HG02885 (cell line): ENCODE data around the gene APLP1.
A peak's percentile ranks its signal among the peaks of the same experiment; 100 is the strongest.
"Not testable (repeated sequence)": the region's sequence is repeated elsewhere in the genome, so short reads cannot be mapped to it uniquely, and the experiment has no call there.

Experiments
- ATAC-seq: cut with Tn5 transposase; IDR thresholded peaks from one replicate; pipeline ENCODE4 v1.9.1; 2021; ENCODE audit warnings: mild to moderate bottlenecking; ENCODE audit not compliant: unreplicated experiment, poor library complexity

Gene APLP1

DNA sequence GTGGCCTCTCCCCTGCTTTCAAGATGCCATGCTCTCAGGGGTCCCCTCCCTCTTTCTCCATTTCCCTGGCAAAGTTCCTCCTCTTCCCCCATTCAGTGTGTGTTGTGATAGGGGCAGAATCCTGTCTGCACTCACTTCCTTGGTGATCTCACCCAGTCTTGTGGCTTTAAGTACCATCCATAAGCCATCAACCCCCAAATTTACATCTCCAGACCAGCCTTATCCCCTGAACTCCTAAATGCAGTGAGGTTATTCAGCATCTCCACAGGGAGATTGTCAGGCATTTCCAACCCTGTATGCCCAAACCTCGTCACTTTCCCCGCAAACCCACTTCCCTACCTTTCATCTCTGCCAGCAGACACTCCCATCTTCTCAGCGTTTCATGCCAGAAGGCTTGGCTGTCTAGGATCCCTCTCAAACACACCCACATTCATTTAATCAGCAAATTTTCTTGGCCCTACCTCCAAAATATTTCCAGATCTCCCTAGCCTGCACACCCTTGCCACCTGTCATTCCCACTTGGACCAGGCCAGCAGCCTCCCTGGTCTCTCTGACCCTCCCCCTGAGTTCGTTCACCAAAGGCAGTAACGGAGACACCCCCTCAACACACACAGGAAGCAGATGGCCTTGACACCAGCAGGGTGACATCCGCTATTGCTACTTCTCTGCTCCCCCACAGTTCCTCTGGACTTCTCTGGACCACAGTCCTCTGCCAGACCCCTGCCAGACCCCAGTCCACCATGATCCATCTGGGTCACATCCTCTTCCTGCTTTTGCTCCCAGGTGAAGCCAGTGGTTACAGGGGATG lies 33.7 kb downstream of the APLP1 start, which contains the start of gene HCST:
Gene HCST (plus strand): TSS at position 676 of the 808 bp plus-strand sequence. CDS start 65 bp downstream, at position 741.
- ATAC-seq, result no peak

DNA sequence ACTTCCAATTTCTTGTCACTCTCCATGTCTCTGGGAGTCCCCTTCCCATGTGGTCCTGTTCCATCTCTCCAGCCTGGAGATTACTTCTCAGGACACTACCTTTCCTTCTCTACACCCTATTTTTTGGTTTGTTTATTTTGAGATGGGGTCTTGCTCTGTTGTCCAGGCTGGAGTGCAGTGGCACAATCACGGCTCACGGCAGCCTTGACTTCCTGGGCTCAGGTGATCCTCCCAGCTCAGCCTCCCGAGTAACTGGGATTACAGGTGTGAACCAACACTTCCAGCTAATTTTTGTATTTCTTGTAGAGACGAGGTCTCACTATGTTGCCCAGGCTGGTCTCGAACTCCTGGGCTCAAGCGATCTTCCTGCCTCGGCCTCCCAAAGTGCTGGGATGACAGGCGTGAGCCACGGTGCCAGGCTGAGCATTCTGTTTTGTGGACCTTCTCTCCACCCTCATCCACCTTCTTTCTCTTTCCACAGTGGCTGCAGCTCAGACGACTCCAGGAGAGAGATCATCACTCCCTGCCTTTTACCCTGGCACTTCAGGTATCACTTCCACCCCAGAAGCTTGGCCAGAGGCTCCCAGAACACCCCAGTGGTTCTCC lies 34.6 kb downstream of the APLP1 start:
- ATAC-seq, result no peak

DNA sequence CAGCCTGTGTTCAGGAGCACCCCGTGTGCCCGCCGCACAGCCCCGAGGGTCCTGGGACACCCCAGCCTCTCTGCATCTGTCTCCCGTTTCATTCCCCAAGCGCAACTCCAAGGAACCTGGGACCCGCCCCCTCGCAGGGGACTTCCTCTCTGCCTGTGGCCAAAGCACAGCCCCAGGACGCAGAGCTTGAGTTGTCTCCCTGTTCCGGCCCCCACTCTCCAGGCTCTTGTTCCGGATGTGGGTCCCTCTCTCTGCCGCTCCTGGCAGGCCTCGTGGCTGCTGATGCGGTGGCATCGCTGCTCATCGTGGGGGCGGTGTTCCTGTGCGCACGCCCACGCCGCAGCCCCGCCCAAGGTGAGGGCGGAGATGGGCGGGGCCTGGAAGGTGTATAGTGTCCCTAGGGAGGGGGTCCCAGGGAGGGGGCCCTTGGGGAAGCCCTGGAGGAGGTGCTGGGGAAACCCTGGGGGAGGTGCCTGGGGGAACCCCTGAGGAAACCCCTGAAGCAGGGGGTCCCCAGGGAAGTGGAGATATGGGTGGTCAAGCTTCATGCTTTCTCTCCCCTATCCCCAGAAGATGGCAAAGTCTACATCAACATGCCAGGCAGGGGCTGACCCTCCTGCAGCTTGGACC lies 35.3 kb downstream of the APLP1 start:
- ATAC-seq, result peak; percentile 44

DNA sequence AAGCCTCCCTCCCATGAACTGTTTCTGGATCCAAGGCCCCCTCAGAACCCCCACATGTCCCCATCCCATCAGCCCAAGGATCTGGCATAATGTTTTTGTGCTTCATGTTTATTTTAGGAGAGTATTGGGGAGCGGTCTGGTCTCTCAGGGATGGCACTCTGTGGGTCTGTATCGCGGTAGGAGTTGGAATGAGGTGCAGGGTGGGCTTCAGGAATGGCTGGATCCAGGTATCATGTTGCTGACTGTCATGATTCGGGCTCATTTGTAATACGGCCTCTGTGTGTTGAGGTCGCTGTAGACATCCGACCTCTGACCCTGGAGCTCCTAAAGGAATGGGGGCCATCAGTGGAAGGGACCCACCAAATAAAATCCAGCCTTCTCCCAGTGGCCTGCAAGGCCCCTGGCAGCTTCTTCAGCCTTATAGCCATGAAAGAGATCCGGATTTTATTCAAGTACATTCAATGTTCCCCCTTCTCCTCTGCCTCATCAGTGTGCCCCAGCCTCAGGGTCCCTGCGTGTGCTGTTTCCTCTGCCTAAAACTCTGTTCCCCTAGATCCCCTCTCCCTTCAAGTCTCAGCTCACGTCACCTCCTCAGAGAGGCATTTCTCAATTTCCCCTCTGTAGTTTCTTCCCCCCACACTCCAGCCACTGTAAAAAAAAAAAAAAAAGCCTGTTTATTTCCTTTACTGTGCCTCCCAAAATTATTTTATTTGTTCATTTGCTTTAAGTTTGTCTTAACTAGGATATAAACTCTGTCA lies 36.1 kb downstream of the APLP1 start:
- ATAC-seq, result no peak

DNA sequence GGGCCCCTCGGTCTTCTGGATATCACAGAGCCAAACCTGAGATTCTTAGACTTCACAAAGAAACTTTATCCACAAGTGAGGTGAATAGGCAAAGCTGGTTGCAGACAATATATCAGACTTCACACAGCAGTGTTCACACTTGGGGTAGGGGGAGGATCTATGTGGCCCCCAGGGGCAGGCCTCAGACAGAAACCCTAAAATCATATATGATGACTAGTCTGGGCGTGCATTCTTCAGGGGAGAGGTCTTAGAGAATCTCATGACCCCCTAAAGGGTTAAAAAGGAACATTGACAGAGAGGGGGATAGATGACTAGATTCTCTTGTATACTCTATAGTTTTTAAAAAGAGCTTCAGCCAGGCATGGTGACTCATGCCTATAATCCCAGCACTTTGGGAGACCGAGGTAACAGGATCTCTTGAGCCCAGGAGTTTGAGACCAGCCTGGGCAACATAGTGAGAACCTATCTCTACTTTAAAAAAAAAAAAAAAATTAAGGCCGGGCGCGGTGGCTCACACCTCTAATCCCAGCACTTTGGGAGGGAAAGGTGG lies 36.9 kb downstream of the APLP1 start:
- ATAC-seq, result no peak

DNA sequence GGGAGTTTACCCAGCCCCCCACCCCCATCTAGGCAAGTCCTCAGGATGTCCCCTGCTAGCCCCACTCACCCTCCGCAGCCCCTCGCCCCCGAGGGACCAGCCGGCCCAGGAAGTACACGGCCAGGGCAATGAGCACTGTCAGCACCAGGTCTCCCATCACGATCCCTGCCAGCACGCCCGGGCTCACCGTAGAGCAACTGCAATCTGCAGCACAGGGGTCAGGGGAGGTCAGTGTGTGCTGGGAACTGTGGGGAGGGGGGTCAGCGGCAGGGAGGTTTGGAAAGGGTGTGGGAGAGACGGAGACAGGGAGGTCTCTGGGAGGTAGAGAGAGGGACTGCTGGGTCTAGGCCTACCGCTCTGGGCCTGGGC lies 39.0 kb downstream of the APLP1 start:
- ATAC-seq, result no peak

DNA sequence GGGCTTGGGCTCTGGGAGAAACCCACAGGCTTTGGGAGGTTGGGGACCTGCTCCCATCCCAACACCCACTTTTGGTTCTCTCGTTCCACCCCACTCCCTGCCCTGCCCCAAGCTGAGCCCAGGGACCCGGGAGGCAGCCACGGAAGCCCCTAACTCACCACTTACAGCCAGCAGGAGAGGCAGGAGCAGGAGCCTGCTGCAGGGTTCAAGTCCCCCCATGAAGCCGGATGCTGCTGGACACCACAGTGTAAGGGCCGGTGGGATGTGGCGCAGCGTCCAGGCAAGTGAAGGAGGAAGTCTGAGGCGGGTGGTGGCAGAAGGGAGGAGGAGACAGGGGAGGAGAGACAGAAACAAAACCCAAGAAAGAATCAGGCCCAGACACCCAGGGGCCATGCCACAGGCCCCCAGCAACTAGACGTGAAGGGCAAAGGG lies 39.7 kb downstream of the APLP1 start, which contains the start of gene TYROBP:
Gene TYROBP (minus strand): TSS at position 286 of the 432 bp plus-strand sequence. CDS start 67 bp downstream, at position 219.
- ATAC-seq, result no peak

DNA sequence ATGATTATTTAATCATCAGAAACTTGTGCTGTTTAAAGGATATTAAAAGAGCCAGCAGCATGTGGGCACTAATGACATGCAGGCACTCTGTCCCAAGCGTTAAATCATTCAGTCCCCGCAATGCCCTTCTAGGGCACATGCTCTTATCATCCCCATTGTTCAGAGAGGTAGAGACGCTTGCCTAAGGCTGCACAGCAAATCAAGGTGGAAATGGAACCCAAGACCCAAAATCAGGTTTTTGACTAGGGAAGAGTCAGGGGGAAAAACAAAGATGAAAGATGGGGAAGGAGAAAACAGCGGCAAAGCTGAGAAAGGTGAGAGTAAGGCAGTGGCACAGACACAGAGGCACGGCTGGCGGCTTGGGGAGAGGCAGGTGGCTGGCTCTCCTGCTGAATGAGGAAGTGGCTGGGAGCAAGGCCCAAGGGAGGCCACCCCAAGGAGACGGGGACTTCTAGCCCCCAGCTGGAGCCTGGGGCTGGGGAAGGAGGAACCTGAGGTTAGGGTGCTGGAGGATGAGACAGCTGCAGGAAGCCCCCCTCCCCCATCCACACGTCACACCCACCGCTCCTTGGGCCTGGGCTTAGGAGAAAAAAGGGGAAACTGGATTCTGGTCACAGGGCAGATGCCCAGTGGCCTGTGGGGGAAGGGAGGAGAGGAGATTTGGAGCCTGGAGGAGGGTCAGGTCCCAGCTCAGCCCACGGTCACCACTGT lies 40.8 kb downstream of the APLP1 start:
- ATAC-seq, result no peak

DNA sequence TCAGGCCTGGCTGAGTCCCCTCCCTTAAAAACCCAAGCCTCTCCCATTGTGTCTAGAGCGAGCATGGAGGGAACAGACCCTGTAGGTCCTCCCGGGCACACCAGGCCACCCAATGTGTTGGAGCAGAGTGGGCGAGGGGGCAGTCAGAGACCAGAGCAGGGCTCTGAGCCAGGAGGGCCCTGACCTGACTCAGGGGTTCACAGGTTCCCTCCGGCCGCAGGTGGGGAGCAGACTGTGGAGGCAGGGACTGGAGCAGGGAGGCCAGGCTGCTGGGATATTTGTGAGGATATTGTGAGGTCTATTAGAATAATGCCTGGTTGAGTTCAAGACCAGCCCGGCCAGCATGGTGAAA lies 41.3 kb downstream of the APLP1 start:
- ATAC-seq, result no peak

DNA sequence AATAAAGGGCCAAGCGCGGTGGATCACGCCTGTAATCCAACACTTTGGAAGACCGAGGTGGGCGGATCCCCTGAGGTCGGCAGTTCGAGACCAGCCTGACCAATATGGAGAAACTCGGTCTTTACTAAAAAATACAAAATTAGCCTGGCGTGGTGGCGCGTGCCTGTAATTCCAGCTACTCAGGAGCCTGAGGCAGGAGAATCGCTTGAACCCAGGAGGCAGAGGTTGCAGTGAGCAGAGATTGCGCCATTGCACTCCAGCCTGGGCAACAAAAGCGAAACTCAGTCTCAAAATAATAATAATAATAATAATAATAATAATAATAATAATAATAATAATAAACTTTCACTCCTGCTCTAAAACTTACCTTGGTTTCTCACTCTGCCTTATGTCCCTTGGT lies 42.0 kb downstream of the APLP1 start:
- ATAC-seq, result not testable (repeated sequence)

DNA sequence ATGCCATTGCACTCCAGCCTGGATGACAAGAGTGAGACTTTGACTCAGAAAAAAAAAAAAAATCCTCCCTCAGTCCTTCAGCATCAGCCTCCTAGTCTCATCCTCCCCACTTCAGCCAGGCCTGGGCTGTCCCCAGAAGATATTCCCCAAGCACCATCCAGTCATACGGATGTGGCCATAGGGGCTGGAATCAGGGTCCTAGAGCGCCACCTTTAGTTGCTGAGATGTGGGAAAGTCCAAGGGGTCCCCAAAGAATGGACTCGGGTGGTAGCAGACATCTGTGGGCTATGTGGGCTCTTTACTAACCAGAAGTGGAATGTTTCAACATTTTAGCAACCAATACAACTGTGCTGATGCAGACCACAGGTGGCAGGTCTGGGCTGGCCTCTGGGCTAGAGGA lies 42.8 kb downstream of the APLP1 start:
- ATAC-seq, result no peak

DNA sequence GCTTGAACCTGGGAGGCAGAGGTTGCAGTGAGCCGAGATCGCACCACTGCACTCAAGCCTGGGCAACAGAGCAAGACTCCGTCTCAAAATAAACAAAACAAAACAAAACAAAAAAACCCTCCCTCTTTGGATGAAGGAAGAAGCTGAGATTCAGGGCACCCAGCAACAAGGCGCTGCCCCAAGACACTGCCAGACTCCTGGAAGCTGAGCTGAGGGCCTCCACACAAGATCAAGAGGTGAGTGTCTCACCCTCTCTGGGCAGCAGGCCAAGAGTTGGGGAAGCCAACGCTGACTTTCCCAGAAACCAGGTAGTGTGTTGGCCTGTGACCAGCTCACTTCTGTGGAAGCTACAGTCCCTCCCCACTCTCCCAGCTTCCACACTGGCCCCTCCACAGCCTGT lies 43.4 kb downstream of the APLP1 start:
- ATAC-seq, result no peak

DNA sequence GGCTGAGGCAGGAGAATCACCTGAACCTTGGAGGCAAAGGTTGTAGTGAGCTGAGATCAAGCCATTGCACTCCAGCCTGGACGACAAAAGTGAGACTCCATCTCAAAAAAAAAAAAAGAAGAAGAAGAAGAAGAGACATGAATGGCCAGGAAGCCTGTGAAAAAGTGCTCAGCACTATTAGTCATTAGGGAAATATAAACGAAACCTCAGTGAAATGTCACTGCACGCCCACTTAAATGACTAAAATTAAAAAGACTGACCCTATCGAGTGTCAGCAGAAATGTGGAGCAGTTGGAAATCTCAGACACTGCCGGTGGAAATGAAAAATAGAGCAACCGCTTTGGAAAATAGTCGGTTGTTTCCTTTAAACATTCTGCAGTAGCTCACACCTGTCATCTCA lies 45.2 kb downstream of the APLP1 start:
- no peak for ATAC-seq

DNA sequence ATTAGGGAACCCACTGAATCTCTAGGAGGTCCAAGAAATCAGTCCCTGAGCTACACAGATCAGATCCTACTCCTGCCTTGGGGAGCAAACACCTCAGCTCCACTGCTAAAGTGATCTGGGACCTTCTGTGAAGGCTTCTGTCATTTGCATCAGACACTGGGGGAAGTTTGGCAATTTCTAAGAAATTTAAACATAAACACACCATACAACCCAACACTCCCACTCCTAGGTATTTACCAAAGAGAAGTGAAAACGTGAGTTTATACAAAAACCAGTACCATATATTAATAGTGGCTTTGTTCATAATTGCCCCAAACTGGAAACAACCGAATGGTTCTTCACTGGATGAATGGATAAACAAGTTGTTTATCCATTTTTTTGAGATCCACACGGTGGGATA lies 47.1 kb downstream of the APLP1 start:
- ATAC-seq, result no peak

DNA sequence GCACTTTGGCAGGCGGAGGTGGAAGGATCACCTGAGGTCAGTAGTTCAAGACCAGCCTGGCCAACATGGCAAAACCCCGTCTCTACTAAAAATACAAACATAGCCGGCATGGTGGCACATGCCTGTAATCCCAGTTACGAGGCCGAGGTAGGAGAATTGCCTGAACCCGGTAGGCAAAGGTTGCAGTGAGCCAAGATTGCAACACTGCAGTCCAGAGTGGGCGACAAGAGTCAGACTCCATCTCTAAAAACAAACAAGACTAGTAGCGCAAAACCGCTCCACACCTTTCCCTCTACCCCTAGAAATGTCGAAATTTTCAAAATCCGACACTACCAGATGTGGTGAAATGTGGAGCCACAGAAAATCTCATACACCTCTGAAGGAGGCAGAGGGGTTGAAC lies 50.9 kb downstream of the APLP1 start:
- no peak for ATAC-seq

DNA sequence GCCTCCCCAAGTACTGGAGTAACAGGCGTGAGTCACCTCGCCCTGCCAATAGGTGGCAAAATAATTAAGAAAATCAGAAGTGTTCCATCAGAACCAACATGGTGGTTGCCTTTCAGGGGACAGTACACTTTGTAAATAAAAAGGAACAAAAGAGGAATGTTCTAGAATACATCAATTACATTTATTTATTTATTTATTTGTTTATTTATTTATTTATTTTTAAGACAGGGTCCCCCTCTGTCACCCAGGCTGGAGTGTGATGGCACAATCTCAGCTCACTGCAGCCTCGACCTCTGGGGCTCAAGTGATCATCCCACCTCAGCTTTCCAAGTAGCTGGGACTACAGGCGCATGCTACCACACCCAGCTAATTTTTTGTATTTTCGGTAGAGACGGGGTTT lies 52.6 kb downstream of the APLP1 start:
- no peak for ATAC-seq

DNA sequence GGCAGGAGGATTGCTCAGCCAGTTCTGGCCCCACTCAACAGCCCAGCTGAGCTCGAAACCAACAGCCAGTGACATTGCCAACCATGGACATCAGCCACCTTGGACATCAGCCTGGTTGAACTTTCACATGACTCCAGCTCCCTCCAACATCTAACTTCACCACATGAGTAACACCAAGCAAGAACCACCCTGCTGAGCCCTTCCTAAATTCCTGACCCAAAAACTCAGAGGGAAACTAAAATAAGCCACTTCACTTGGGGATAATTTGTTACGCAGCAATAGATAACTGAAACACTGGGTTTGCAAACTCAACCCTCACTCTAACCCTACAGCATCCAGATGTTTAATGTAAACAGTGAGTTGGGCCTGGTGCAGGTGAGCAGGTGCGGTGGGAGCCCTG lies 57.1 kb downstream of the APLP1 start:
- ATAC-seq, result no peak

DNA sequence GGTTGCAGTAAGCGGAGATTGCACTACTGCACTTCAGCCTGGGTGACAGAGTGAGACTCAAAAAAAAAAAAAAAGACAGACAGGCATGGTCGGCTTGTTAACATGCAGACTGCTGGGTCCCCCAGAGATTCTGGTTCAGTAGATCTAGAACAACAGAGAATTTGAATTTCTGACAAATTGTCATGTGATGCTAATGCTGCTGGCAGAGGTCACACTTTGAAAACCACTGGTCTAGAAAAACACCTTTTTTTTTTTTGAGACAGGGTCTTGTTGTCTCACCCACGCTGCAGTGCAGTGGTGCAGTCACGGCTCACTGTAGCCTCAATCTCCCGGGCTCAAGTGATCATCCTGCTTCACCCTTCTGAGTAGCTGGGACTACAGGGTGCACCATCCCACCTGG lies 60.1 kb downstream of the APLP1 start:
- no peak for ATAC-seq
